ENCODE results near the gene LCN6. TPM values are rescaled to one million over a fixed set of nuclear protein-coding genes. Genes with fewer than 3 reads are reported as not detected.

Gene LCN6
- total RNA-seq, 1 donor from 2014 or later: not detected

- H4K20me1 ChIP-seq (ENCODE audit: insufficient read depth, low read length): peaks cover 9% of the 10 kb centered on the region
- H3K4me2 ChIP-seq (ENCODE audit: low read length): no peak overlapping the region
- no peaks in the 10 kb centered on the region for H3K9me3 ChIP-seq (ENCODE audit: insufficient read depth, low read depth, low read length)
- no peak for TF ChIP-seq EZH2 (IDR thresholded peaks at IDR 0.05; ENCODE audit: insufficient read depth, low read length)
- no peak for TF ChIP-seq CTCF (IDR thresholded peaks at IDR 0.05; ENCODE audit: insufficient read depth, low read depth, low read length)
- no peak overlapping the region for H3K4me3 ChIP-seq (ENCODE audit: insufficient read depth, low read depth, low read length)
- Mint-ChIP-seq H3K27me3 (ENCODE audit: low read depth, unreplicated experiment) (peaks cover 16% of the 10 kb centered on the region), H3K27ac (ENCODE audit: unreplicated experiment) (no peak overlapping the region), H3K9me3 (ENCODE audit: unreplicated experiment) (peaks cover 3% of the 10 kb centered on the region), H3K4me3 (ENCODE audit: unreplicated experiment) (no peak overlapping the region), H3K4me1 (ENCODE audit: low read depth, unreplicated experiment) (no peaks in the 10 kb centered on the region), H3K36me3 (ENCODE audit: low read depth, unreplicated experiment) (peaks cover 2% of the 10 kb centered on the region)
- FAIRE-seq (no peak), DNase-seq (ENCODE audit: low read depth) (no peak)
- H3K79me2 ChIP-seq (ENCODE audit: insufficient read depth, low read length): peaks cover 15% of the 10 kb centered on the region
- H2AFZ ChIP-seq (ENCODE audit: low read depth, low read length): no peak overlapping the region
- H3K27ac ChIP-seq (ENCODE audit: low read depth, low read length): no peak overlapping the region
- H3K9ac ChIP-seq (ENCODE audit: low read length): no peak overlapping the region
- H3K4me1 ChIP-seq (ENCODE audit: insufficient read depth, low read length): no peaks in the 10 kb centered on the region
- no peaks in the 10 kb centered on the region for H3K27me3 ChIP-seq (ENCODE audit: insufficient read depth, low read length)
- H3K36me3 ChIP-seq (ENCODE audit: insufficient read depth, low read length): no peaks in the 10 kb centered on the region
Measured at GRCh38 chr9:136734837-136735496, 13.4 kb downstream of the LCN6 start.

GRCh38 chr9:136733611-136734010, 14.7 kb downstream of the LCN6 start:
- no peak for TF ChIP-seq CTCF (IDR thresholded peaks at IDR 0.05; ENCODE audit: insufficient read depth, low read depth, low read length)
- peaks cover 5% of the 10 kb centered on the region for H3K4me1 ChIP-seq (ENCODE audit: insufficient read depth, low read length)
- H3K79me2 ChIP-seq (ENCODE audit: insufficient read depth, low read length): peaks cover 29% of the 10 kb centered on the region
- H3K27me3 ChIP-seq (ENCODE audit: insufficient read depth, low read length): no peaks in the 10 kb centered on the region
- H3K9me3 Mint-ChIP-seq (ENCODE audit: unreplicated experiment): peaks cover 3% of the 10 kb centered on the region
- DNase-seq (ENCODE audit: low read depth) (no peak), FAIRE-seq (no peak)
- no peak overlapping the region for H2AFZ ChIP-seq (ENCODE audit: low read depth, low read length)
- no peak overlapping the region for H3K27ac ChIP-seq (ENCODE audit: low read depth, low read length)
- H3K36me3 Mint-ChIP-seq (ENCODE audit: low read depth, unreplicated experiment): peaks cover 2% of the 10 kb centered on the region
- no peaks in the 10 kb centered on the region for H3K4me1 Mint-ChIP-seq (ENCODE audit: low read depth, unreplicated experiment)
- H3K9me3 ChIP-seq (ENCODE audit: insufficient read depth, low read depth, low read length): no peaks in the 10 kb centered on the region
- no peak overlapping the region for H3K4me2 ChIP-seq (ENCODE audit: low read length)
- H4K20me1 ChIP-seq (ENCODE audit: insufficient read depth, low read length): peaks cover 19% of the 10 kb centered on the region
- no peak overlapping the region for H3K9ac ChIP-seq (ENCODE audit: low read length)
- H3K27ac Mint-ChIP-seq (ENCODE audit: unreplicated experiment): no peak overlapping the region
- H3K36me3 ChIP-seq (ENCODE audit: insufficient read depth, low read length): no peaks in the 10 kb centered on the region
- H3K27me3 Mint-ChIP-seq (ENCODE audit: low read depth, unreplicated experiment): peaks cover 8% of the 10 kb centered on the region
- no peak overlapping the region for H3K4me3 Mint-ChIP-seq (ENCODE audit: unreplicated experiment)
- no peak overlapping the region for H3K4me3 ChIP-seq (ENCODE audit: insufficient read depth, low read depth, low read length)

GRCh38 chr9:136732444-136733178, 15.7 kb downstream of the LCN6 start:
- TF ChIP-seq EZH2 (IDR thresholded peaks at IDR 0.05; ENCODE audit: insufficient read depth, low read length) (no peak), CTCF (IDR thresholded peaks at IDR 0.05; ENCODE audit: insufficient read depth, low read depth, low read length) (no peak)
- Histone ChIP-seq H3K27me3 (ENCODE audit: insufficient read depth, low read length) (no peaks in the 10 kb centered on the region), H3K27ac (ENCODE audit: low read depth, low read length) (no peak overlapping the region), H3K9ac (ENCODE audit: low read length) (no peak overlapping the region), H2AFZ (ENCODE audit: low read depth, low read length) (no peak overlapping the region), H3K9me3 (ENCODE audit: insufficient read depth, low read depth, low read length) (no peaks in the 10 kb centered on the region), H3K4me1 (ENCODE audit: insufficient read depth, low read length) (peaks cover 8% of the 10 kb centered on the region), H3K79me2 (ENCODE audit: insufficient read depth, low read length) (peaks cover 37% of the 10 kb centered on the region), H3K36me3 (ENCODE audit: insufficient read depth, low read length) (no peaks in the 10 kb centered on the region), H3K4me3 (ENCODE audit: insufficient read depth, low read depth, low read length) (no peak overlapping the region), H3K4me2 (ENCODE audit: low read length) (no peak overlapping the region), H4K20me1 (ENCODE audit: insufficient read depth, low read length) (peaks cover 20% of the 10 kb centered on the region)
- FAIRE-seq (no peak), DNase-seq (ENCODE audit: low read depth) (no peak)
- no peak overlapping the region for H3K4me3 Mint-ChIP-seq (ENCODE audit: unreplicated experiment)
- no peaks in the 10 kb centered on the region for H3K4me1 Mint-ChIP-seq (ENCODE audit: low read depth, unreplicated experiment)
- no peaks in the 10 kb centered on the region for H3K9me3 Mint-ChIP-seq (ENCODE audit: unreplicated experiment)
- H3K36me3 Mint-ChIP-seq (ENCODE audit: low read depth, unreplicated experiment): peaks cover 2% of the 10 kb centered on the region
- H3K27ac Mint-ChIP-seq (ENCODE audit: unreplicated experiment): no peak overlapping the region
- peaks cover 6% of the 10 kb centered on the region for H3K27me3 Mint-ChIP-seq (ENCODE audit: low read depth, unreplicated experiment)

All from astrocyte (in vitro differentiated cells and primary cell).